Hematopoietic multipotent progenitor cell treated with erythropoietin and hydrocortisone succinate and interleukin-3 and kit ligand, for 17 days (in vitro differentiated cells): ENCODE measurements around the gene TSC22D2.
"Not testable (repeated sequence)": the region's sequence is repeated elsewhere in the genome, so short reads cannot be mapped to it uniquely, and the experiment has no call there.

ENCODE experiments used
- DNase-seq: peaks from one replicate; pipeline ENCODE4 v3.0.0-alpha.2; 2015; ENCODE audit warnings: low spot score

TSC22D2 gene

GRCh38 chr3:150449169-150449721, 41.1 kb downstream of the TSC22D2 start:
- DNase-seq: peak; percentile 27

DNA sequence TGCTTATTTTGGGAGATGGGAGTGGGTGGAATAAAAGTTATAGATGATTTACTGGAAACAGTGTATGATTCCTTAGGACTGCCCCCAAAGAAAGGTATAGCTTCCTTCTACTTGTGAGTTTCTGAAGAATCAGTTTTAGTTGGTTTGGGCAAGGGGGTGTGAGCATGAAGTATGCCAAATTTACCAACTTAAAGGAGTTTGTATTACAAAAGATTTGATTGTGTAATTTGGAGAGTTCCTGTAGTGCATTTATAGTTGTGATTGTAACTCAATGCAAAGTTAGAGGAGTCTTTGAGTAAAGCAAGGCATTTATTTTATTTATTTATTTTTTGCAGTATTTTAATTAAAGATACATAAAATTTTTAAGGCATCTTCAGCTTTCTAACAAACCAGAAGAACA, 42.8 kb downstream of the TSC22D2 start:
- no peak for DNase-seq

DNA sequence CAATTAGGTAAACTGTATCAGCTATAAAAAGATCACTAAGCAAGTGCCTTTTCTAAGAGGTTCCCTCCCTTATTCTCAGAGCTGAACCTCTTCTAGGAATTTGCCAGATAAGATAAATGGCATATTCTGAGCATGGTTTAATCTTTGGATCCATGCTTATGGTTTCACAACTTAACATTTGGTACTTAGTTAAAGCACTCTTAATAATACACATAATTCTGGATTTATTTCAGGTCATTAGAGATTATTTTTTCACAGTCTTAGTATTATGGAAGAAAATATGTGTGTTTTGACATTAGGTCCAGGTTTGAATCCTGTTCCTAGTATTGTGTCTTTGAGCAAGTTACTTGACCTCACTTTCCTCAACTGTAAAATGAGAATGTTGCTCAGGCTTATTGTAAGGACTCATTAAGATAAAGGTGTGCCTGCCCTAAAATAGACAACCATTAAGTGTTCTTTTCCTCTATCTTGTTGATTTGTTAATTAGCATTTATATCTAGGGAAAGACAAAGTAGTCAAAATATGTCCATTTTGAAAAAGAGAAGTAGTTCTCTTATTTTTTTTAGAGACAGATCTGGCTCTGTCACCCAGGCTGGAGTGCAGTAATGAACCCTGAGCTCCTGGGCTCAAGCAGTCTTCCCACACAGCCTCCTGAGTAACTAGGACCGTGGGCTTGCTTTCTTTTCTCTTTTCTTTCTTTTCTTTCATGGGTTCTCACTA, 43.4 kb downstream of the TSC22D2 start:
- DNase-seq: peak; percentile 56

GRCh38 chr3:150453353-150453752, 45.3 kb downstream of the TSC22D2 start:
- no peak for DNase-seq

GRCh38 chr3:150454085-150454484, 46.0 kb downstream of the TSC22D2 start:
- DNase-seq: no peak

- no peak for DNase-seq
Observed at GRCh38 chr3:150454622-150455021, 46.5 kb downstream of the TSC22D2 start.

DNA sequence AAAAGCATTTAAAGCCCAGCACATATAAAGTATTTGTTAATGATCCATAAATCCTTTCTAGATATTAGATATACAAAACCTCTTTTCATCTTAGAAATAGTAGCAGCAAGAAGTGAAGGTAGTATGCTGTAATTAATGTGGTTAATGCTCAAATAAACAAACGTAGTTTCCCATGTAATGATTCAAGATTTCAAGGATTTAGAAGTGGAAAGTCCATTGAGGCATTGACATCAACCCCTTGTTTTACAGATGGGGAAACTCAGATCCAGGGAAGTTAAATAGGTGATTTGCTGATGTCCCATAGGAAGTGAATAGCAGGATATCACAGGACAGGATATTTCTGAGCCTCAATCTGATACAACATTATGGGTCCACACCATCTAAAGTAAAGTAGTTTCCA, 47.2 kb downstream of the TSC22D2 start:
- no peak for DNase-seq

DNA sequence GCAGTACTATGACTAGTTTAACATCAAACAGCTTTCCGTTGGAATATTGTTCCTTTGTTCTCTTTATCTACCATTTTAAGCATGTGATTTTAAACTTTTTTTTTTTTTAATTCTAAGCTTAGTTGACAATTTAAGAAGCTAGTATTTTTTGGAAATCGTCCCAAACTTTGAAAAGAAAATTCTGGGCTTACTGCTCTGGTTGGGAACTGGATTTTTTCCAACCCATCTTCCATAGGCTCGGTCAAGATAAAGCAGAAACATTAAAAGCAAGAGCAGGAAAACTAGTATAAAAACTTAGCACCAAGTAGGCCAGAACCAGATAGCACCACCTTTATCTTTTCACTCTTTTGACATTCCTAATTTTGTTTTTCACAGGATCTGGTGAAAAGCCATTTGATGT, 49.9 kb downstream of the TSC22D2 start:
- no peak for DNase-seq

DNA sequence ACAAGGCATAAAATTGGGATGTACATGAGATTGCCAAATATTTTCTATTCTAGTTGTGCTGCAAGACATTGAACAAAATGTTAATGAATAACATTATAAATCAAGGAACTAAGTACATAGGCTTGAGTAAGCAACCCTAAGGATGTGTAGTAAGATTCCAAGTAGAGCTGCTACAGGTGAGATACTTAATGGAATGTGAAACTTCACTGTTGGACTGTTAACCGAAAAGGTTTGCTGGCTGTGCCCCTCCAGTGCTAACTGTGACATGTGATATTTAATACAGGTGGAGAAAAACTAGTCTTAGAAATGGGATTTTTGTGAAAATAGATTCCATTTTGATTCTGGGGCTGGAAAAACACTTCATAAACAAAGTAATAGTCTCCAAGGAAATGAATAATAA, 52.4 kb downstream of the TSC22D2 start:
- no peak for DNase-seq

- no peak for DNase-seq
Observed at GRCh38 chr3:150461399-150461798, 53.3 kb downstream of the TSC22D2 start.

DNA sequence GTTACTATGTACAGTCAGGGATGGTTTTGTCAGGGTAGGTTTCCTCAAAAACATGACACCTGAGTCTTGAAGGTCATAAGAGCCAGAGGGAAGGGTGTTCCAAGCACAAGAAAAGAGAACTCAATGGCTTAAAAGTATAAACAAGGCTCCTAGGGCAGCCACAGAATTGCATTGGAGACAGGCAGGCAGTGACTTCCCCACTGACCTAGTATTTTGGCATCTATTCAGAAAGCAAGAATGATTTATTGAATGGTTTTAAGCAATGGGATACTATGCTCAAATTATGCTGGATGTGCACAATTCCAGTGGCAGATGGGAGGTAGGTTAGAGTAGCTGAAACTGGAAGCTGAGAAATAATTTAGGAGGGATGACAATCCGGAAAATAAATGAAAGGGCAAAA, 54.0 kb downstream of the TSC22D2 start:
- no peak for DNase-seq

DNA sequence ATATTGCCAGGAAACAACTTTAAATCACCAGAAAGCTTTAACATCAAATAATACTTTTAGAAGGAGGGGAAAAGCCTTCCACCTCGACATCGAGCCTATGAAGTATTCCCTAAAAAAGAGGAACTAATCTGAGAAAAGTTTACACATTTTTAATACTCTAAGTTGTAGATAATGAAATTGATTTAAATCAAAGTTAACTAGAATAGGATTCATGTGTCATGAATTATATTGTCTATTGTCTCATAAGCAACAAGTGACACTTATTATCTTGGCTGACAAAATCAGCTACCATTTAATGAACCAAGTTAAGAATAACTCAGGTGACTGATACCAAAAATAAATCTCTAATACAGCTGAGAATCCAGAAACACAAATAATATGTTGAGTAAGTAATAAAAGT, 56.6 kb downstream of the TSC22D2 start:
- no peak for DNase-seq

- DNase-seq: no peak
Observed at GRCh38 chr3:150467381-150467780, 59.3 kb downstream of the TSC22D2 start.

DNA sequence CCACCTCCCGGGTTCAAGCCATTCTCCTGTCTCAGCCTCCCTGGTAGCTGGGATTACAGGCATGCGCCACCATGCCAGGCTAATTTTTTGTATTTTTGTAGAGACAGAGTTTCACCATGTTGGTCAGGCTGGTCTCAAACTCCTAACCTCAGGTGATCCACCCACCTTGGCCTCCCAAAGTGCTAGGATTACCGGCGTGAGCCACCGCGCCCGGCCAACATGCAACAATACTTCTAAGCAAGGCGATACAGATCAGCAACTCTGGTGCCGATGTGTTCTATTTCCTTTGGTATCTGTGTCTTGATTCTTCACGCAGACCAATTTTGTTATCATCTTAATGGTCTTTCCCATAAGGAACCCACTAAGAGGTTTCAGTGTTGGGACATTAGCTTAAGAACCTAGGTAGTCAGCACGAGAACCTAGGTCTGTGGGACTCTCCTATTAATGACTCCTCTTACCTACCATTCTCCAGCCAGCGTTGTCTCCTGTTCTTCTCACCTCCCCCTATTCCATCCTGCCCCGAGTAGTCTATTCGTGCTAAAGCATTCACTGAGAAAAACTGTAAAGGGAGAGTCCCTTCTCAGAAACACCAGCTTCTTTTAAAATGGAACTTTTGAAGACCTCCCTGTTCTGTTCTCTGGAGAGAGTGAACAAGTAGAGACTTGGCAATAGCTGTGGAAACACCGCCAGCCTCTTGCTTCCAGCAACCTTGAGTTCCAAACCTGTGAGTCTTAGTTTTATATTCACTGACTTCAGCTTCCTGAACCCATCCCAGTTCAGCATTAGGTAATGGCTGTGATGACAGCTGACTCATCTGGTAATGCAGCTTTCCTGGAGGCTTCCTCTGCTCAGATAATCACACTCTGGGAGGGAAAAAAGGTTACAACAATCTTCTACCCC, 61.2 kb downstream of the TSC22D2 start:
- DNase-seq: no peak

DNA sequence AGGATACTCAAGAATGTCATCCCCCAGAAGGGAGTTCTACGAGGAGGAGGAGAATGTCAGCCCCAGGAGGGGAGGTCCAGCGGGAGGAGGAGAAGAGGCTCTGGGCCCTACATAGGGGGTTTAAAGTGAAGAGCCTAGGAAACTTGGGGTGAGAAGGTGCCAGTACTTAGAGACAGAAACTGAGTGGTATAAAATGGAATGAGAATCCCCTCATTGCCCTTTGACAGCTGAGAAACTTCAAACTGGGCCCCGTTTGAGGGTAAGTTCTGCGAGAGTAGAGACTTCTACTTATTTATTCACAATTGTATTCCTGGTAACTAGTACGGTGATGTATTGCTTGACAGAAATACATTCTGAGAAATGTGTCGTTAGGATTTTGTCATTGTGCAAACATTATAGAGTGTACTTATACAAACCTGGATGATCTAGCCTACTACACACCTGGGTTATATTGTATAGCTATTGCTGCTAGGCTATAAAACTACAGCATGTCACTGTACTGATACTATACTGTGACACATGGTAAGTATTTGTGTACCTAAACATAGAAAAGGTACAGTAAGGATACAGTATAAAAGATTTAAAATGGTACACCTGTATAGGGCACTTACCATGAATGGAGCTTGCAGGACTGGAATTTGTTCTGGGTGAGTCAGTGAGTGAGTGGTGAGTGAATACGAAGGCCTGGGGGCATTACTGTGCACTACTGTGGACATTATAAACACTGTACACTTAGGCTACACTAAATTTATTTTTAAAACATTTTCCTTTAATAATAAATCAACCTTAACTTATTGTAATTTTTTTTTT, 62.0 kb downstream of the TSC22D2 start:
- DNase-seq: no peak

- DNase-seq: no peak
Observed at GRCh38 chr3:150472421-150472820, 64.3 kb downstream of the TSC22D2 start.

DNA sequence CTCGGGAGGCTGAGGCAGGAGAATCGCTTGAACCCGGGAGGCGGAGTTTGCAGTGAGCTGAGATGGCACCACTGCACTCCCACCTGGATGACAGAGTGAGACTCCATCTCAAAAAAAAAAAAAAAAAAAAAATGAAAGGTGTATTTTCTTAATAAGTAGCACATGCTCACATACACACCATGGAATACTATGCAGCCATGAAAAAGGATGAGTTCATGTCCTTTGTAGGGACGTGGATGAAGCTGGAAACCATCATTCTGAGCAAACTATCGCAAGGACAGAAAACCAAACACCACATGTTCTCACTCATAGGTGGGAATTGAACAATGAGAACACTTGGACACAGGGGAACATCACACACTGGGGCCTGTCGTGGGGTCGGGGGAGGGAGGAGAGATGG, 65.1 kb downstream of the TSC22D2 start:
- not testable (repeated sequence) for DNase-seq

- DNase-seq: no peak
Observed at GRCh38 chr3:150479370-150479769, 71.3 kb downstream of the TSC22D2 start.

- no peak for DNase-seq
Observed at GRCh38 chr3:150480877-150481276, 72.8 kb downstream of the TSC22D2 start.

- DNase-seq: no peak
Observed at GRCh38 chr3:150483226-150483625, 75.1 kb downstream of the TSC22D2 start.

GRCh38 chr3:150484410-150484809, 76.3 kb downstream of the TSC22D2 start:
- DNase-seq: no peak

DNA sequence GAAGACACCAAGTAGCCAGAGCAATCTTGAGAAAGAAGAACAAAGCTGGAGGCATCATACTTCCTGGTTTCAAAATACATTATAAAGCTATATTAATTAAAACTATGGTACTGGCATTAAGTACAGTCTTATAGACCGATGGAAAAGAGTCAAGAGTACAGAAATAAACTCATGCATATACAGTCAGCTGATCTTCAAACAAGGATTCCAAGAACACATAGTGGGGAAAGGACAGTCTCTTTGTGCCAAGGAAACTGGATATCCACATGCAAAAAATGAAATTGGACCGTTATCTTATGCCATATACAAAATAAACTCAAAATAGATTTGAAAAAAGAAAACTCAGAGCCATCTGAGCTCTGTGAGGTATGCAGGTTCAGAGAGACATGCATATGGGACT, 80.8 kb downstream of the TSC22D2 start:
- DNase-seq: no peak
